K562 (cell line): Measurements from ENCODE around the gene GPR27. TPM values are rescaled to one million over a fixed set of nuclear protein-coding genes. Genes with fewer than 3 reads are reported as not detected.
A peak's percentile ranks its signal among the peaks of the same experiment; 100 is the strongest.

ENCODE experiments used
- ATAC-seq: fragments of 200-7000 bp; cut with Tn5 transposase; 3 replicates; pipeline ENCODE4 v1.9.1; 2020; ENCODE audit warnings: moderate library complexity
- BruUV-seq: library from RNA; stranded (reverse); fragments of 400-500 nt; replicated peaks from 2 replicates; lab custom pipeline; 2021; lab: Mats Ljungman, UMichigan
- CTCF ChIA-PET: fragments of 300-600 bp; formaldehyde crosslinking; extraction: SDS; loops from one replicate; lab custom pipeline; 2021; ENCODE audit warnings: low intra/inter-chr PET ratio; lab: Yijun Ruan, JAX
- POLR2A ChIA-PET: fragments of 300-600, 350-650 bp; sonication (Branson Sonifier 250); formaldehyde crosslinking; extraction: SDS; loops from one replicate; lab custom pipeline; 2021; ENCODE audit warnings: antibody characterized with exemption, inconsistent platforms; lab: Yijun Ruan, JAX
- DNase-seq, 4 experiments: peaks; one replicate each; pipeline versions ENCODE4 v3.0.0 to v3.0.0-alpha.2; 2011 to 2018; ENCODE audit warnings: low spot score in 3 of 4, mixed read lengths in 3 of 4; ENCODE audit errors: extremely low read depth in 1 of 4
- FAIRE-seq: peaks from 2 replicates; lab custom pipeline; 2011; peaks lifted over from hg19 to GRCh38; lab: Jason Lieb, UNC
- H2AFZ ChIP-seq: 2 replicates; pipeline ENCODE4 v1.6.0; 2011; ENCODE audit warnings: low read depth, low read length, control low read depth, inconsistent platforms
- H3K27ac ChIP-seq: fragments of 200-600 bp; 3 replicates; pipeline ENCODE4 v1.8.0; 2011; ENCODE audit warnings: low read depth, mild to moderate bottlenecking, control low read depth, inconsistent platforms, low read length, moderate library complexity, mixed read lengths; ENCODE audit errors: extremely low read depth
- H3K27me3 ChIP-seq, 2 experiments: fragments of 300-600 bp in 1 of 2; 2 replicates in 1 of 2; 3 replicates in 1 of 2; pipeline versions ENCODE4 v1.6.0 to v1.8.0; 2011; ENCODE audit warnings: inconsistent platforms in 2 of 2, low read length in 2 of 2, mild to moderate bottlenecking in 1 of 2, mixed read lengths in 1 of 2, moderate library complexity in 1 of 2; ENCODE audit not compliant: control insufficient read depth in 2 of 2, insufficient read depth in 2 of 2
- H3K36me3 ChIP-seq: fragments of 300-600 bp; 3 replicates; pipeline ENCODE4 v1.8.0; 2011; ENCODE audit warnings: mild to moderate bottlenecking, low read length, inconsistent platforms; ENCODE audit not compliant: control insufficient read depth, insufficient read depth
- H3K4me1 ChIP-seq, 2 experiments: fragments of 200-600 bp in 1 of 2; replicated peaks in 1 of 2; 2 replicates in 1 of 2; 3 replicates in 1 of 2; pipeline versions ENCODE4 v1.5.1 to v1.8.0; 2011; ENCODE audit warnings: inconsistent platforms in 2 of 2, low read length in 2 of 2, mild to moderate bottlenecking in 1 of 2, mixed read lengths in 1 of 2, moderate library complexity in 1 of 2; ENCODE audit not compliant: control insufficient read depth in 2 of 2, insufficient read depth in 2 of 2
- H3K4me2 ChIP-seq: 2 replicates; pipeline ENCODE4 v1.6.1; 2011; ENCODE audit warnings: low read length, control low read depth, inconsistent platforms, mixed read lengths; ENCODE audit not compliant: insufficient read depth
- H3K4me3 ChIP-seq: fragments of 200-600 bp; sonication (generic), shearing (Covaris generic); 2 replicates; pipeline ENCODE4 v1.5.1; 2016; ENCODE audit warnings: control low read depth, inconsistent platforms
- H3K79me2 ChIP-seq: fragments of 200-600 bp; 3 replicates; pipeline ENCODE4 v1.8.0; 2011; ENCODE audit warnings: low read length, inconsistent platforms; ENCODE audit not compliant: control insufficient read depth, insufficient read depth
- H3K9ac ChIP-seq, 2 experiments: 2 replicates each; pipeline versions ENCODE4 v1.6.0 to v1.6.1; 2011; ENCODE audit warnings: low read depth in 2 of 2, low read length in 2 of 2, control low read depth in 1 of 2, inconsistent platforms in 1 of 2, mild to moderate bottlenecking in 1 of 2, mixed read lengths in 1 of 2; ENCODE audit not compliant: insufficient read depth in 1 of 2
- H3K9me1 ChIP-seq: one replicate; pipeline ENCODE4 v1.6.0; 2011; ENCODE audit warnings: inconsistent platforms, mild to moderate bottlenecking, low read length, moderate library complexity; ENCODE audit not compliant: control insufficient read depth, insufficient read depth
- H3K9me3 ChIP-seq: replicated peaks from 2 replicates; pipeline ENCODE4 v1.5.1; 2011; ENCODE audit warnings: low read depth, low read length, inconsistent platforms; ENCODE audit not compliant: control insufficient read depth, insufficient read depth
- H4K20me1 ChIP-seq: replicated peaks from 2 replicates; pipeline ENCODE4 v1.6.1; 2011; ENCODE audit warnings: low read length, inconsistent platforms, mixed read lengths; ENCODE audit not compliant: control insufficient read depth, insufficient read depth
- BCOR ChIP-seq: fragments of 450-650 bp; IDR thresholded peaks from 2 replicates; pipeline ENCODE4 v1.6.1; 2016
- CBFA2T2 ChIP-seq: fragments of 450-650 bp; conservative IDR thresholded peaks from 2 replicates; pipeline ENCODE4 v1.6.1; 2017; ENCODE audit warnings: mild to moderate bottlenecking
- CTBP1 ChIP-seq: fragments of 450-650 bp; IDR thresholded peaks from 2 replicates; pipeline ENCODE4 v1.6.1; 2016; ENCODE audit warnings: borderline replicate concordance
- HDAC2 ChIP-seq: fragments of 450-650 bp; IDR thresholded peaks from 2 replicates; pipeline ENCODE4 v1.6.1; 2016; ENCODE audit warnings: mild to moderate bottlenecking
- KDM1A ChIP-seq, 2 experiments: fragments of 450-650 bp; IDR thresholded peaks; 2 replicates each; pipeline ENCODE4 v1.6.1; 2016; ENCODE audit warnings: mild to moderate bottlenecking in 2 of 2
- POU5F1 ChIP-seq: fragments of 150-350 bp; IDR thresholded peaks from 2 replicates; pipeline ENCODE4 v1.6.1; 2014; ENCODE audit warnings: borderline replicate concordance, low read length, low read depth, mild to moderate bottlenecking; ENCODE audit not compliant: partially characterized antibody
- RFX1 ChIP-seq: fragments of 450-650 bp; IDR thresholded peaks from 2 replicates; pipeline ENCODE4 v1.6.1; 2016; ENCODE audit warnings: mild to moderate bottlenecking, moderate library complexity
- RHOXF2B ChIP-seq: fragments of 250-450 bp; sonication (Bioruptor Pico); conservative IDR thresholded peaks from 2 replicates; pipeline ENCODE4 v1.5.1; 2021
- SRF ChIP-seq, 2 experiments: fragments of 250-450, 450-650 bp in 1 of 2; sonication (Bioruptor Pico) in 1 of 2; sonication (generic) in 1 of 2; formaldehyde crosslinking; IDR thresholded peaks; 2 replicates each; pipeline versions ENCODE4 v1.5.0 to v1.5.1; 2020 to 2022; ENCODE audit warnings: mild to moderate bottlenecking in 1 of 2, missing genetic modification reagents in 1 of 2
- ZFP36 ChIP-seq: fragments of 150-350 bp; IDR thresholded peaks from 2 replicates; pipeline ENCODE4 v1.6.1; 2018; ENCODE audit warnings: low read length, low read depth; ENCODE audit not compliant: partially characterized antibody
- ZNF140 ChIP-seq: fragments of 250-450 bp; sonication (Bioruptor Pico); IDR thresholded peaks from 2 replicates; pipeline ENCODE4 v1.8.0; 2021; ENCODE audit warnings: moderate library complexity, mild to moderate bottlenecking, inconsistent platforms
- ZNF384 ChIP-seq: IDR thresholded peaks from 2 replicates; pipeline ENCODE4 v1.6.1; 2012; ENCODE audit warnings: low read depth, low read length, improper control_type of control experiment
- ZNF707 ChIP-seq: fragments of 250-450 bp; sonication (Bioruptor Pico); conservative IDR thresholded peaks from 2 replicates; pipeline ENCODE4 v1.8.0; 2022; ENCODE audit warnings: inconsistent platforms, mild to moderate bottlenecking, moderate library complexity
- WGBS: fragments of 100-300 bp; shearing (Covaris generic); methylation state at CpG from one replicate; pipeline ENCODE4 v1.1.6; 2016; ENCODE audit warnings: low coverage, mixed read lengths; ENCODE audit not compliant: insufficient coverage; ENCODE audit errors: missing lambda C conversion rate; 5-methylcytosine and 5-hydroxymethylcytosine counted together
- in situ Hi-C: fragments of 300-500 bp; cut with MboI; formaldehyde crosslinking; loops from 4 replicates; pipeline ENCODE4 v1.15.0; 2018; ENCODE audit warnings: inconsistent platforms, mixed read lengths
- intact Hi-C: fragments of 100-400 bp; cut with micrococcal nuclease; formaldehyde crosslinking; loops from 2 replicates; pipeline ENCODE4 v1.14.2; 2022
- polyA plus RNA-seq, 8 experiments: library from polyadenylated mRNA; depleted of rRNA in 4 of 8; stranded (reverse) in 5 of 8; unstranded in 3 of 8; fragments of >200 nt; fragmentation: Nextera tagmentation in 2 of 8; fragmentation: Illumina TruSeq in 1 of 8; extraction: Ambion mirVana in 2 of 8; extraction: Trizol in 1 of 8; gene quantifications; 2 replicates each; pipeline versions ENCODE4 v1.2.1 to v1.2.3, GENCODE V29; 2011 to 2014; ENCODE audit warnings: inconsistent platforms in 1 of 8, missing spikeins in 1 of 8
- total RNA-seq, 7 experiments: library from RNA; depleted of rRNA in 6 of 7; stranded (reverse); fragments of >200 nt in 6 of 7; fragmentation: Illumina TruSeq in 2 of 7; extraction: Trizol in 2 of 7; gene quantifications; 2 replicates each; pipeline versions ENCODE4 v1.2.1 to v1.2.3, GENCODE V29; 2011 to 2021; ENCODE audit warnings: low replicate concordance in 1 of 7
- TF ChIP-seq, protein P1 (sequence below): fragments of 250-450 bp; sonication (Bioruptor Pico); IDR thresholded peaks from 2 replicates; pipeline ENCODE4 v1.8.0; 2022; ENCODE audit warnings: inconsistent platforms
- TF ChIP-seq, protein P2 (sequence below): fragments of 450-650 bp; IDR thresholded peaks from 2 replicates; pipeline ENCODE4 v1.6.1; 2018; ENCODE audit warnings: mild to moderate bottlenecking, low read depth; ENCODE audit not compliant: partially characterized antibody
- TF ChIP-seq, protein P3 (sequence below), 2 experiments: IDR thresholded peaks in 1 of 2; conservative IDR thresholded peaks in 1 of 2; 2 replicates each; pipeline ENCODE4 v1.6.1; 2016; ENCODE audit warnings: low read depth in 2 of 2, mild to moderate bottlenecking in 1 of 2, missing compliant biosample characterization in 1 of 2, missing genetic modification characterization in 1 of 2, moderate library complexity in 1 of 2

Gene GPR27
- total and polyA plus RNA-seq, 9 of the 15 experiments (the other 6 are each of a cell fraction or from before 2014, with no cell fraction given) = not detected

DNA sequence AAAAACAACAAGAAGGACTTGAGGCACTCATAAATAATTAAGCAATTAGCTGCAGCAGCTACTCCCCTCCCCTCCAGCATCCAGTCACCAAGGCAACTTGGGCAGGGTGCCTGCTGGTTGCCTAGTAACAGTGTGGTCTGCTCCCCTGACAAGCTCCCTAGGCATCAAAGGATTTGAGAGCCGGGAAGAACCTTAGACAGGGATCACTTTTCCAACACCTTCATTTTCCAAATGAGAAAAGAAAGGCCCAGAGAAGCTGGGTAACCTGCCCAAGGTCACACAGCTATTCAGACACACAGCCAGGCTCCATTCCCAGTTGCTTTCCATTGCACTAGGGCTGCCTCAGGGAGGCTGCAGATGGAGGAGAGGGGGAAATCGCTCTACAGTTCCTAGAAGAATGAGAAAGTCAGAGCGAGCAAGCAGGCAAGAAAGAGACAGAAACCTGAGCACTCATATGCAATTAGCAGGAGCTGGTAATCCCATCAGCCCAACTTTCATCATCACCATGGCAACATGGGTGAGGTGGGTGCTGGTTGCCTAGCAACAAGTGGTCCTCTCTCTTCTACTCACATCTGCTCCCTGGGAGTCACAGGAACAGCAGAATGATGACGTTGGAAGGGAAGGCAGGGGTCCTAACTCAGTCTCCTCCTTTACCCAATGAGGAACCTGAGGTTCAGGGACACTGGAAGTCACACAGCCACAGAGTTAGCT, 24.9 kb upstream of the GPR27 start:
- H3K9me3 ChIP-seq = no peaks in the 10 kb centered on the region
- H3K4me2 ChIP-seq = no peak overlapping the region
- ATAC-seq (no peak), DNase-seq (peak; percentile 30 to 65 (median 60)), FAIRE-seq (no peak)
- H3K4me1 ChIP-seq = peaks cover 0 to 11% of the 10 kb centered on the region in 2 experiments; a peak in 3 of 5 replicates
- no peak overlapping the region for H2AFZ ChIP-seq
- intact Hi-C loops = loop anchor here (2.0 kb wide), 1 partner anchor 130 kb away; no protein-coding TSS in a partner anchor
- H3K36me3 ChIP-seq = no peaks in the 10 kb centered on the region
- H4K20me1 ChIP-seq = no peaks in the 10 kb centered on the region
- H3K79me2 ChIP-seq = no peaks in the 10 kb centered on the region
- POLR2A ChIA-PET = interaction anchor here (0.6 kb wide), 1 partner anchor 124 kb away, joined by 3 read pairs; no protein-coding TSS in a partner anchor
- no peak overlapping the region for H3K9ac ChIP-seq
- no peak overlapping the region for H3K27ac ChIP-seq
- in situ Hi-C loops = no loop called here
- no TSS peak for BruUV-seq
- no peak overlapping the region for H3K4me3 ChIP-seq
- WGBS = 0% methylated on average over 4 of the region's 4 CpGs
- peaks cover 3 to 12% of the 10 kb centered on the region in 2 experiments; a peak in 2 of 5 replicates for H3K27me3 ChIP-seq
- H3K9me1 ChIP-seq = no peaks in the 10 kb centered on the region
- CTCF ChIA-PET = interaction anchor here (1.3 kb wide), 1 partner anchor 130 kb away, joined by 8 read pairs; no protein-coding TSS in a partner anchor
- peak; percentile 65 for TF ChIP-seq ZFP36
- no peak for TF ChIP-seq ZNF384
- TF ChIP-seq CTBP1 = peak; percentile 26; the same call in 1 of the 2 replicates
- TF ChIP-seq, protein P1, sequence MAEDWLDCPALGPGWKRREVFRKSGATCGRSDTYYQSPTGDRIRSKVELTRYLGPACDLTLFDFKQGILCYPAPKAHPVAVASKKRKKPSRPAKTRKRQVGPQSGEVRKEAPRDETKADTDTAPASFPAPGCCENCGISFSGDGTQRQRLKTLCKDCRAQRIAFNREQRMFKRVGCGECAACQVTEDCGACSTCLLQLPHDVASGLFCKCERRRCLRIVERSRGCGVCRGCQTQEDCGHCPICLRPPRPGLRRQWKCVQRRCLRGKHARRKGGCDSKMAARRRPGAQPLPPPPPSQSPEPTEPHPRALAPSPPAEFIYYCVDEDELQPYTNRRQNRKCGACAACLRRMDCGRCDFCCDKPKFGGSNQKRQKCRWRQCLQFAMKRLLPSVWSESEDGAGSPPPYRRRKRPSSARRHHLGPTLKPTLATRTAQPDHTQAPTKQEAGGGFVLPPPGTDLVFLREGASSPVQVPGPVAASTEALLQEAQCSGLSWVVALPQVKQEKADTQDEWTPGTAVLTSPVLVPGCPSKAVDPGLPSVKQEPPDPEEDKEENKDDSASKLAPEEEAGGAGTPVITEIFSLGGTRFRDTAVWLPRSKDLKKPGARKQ = no peak
- TF ChIP-seq ZNF140 (CRISPR knock-in tag) = no peak
- TF ChIP-seq, protein P2, sequence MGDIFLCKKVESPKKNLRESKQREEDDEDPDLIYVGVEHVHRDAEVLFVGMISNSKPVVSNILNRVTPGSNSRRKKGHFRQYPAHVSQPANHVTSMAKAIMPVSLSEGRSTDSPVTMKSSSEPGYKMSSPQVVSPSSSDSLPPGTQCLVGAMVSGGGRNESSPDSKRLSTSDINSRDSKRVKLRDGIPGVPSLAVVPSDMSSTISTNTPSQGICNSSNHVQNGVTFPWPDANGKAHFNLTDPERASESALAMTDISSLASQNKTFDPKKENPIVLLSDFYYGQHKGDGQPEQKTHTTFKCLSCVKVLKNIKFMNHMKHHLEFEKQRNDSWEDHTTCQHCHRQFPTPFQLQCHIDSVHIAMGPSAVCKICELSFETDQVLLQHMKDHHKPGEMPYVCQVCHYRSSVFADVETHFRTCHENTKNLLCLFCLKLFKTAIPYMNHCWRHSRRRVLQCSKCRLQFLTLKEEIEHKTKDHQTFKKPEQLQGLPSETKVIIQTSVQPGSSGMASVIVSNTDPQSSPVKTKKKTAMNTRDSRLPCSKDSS = no peak
- TF ChIP-seq, protein P3, sequence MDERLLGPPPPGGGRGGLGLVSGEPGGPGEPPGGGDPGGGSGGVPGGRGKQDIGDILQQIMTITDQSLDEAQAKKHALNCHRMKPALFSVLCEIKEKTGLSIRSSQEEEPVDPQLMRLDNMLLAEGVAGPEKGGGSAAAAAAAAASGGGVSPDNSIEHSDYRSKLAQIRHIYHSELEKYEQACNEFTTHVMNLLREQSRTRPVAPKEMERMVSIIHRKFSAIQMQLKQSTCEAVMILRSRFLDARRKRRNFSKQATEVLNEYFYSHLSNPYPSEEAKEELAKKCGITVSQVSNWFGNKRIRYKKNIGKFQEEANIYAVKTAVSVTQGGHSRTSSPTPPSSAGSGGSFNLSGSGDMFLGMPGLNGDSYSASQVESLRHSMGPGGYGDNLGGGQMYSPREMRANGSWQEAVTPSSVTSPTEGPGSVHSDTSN (CRISPR knock-in tag; IDR thresholded peaks at IDR 0.05; ENCODE audit: low read depth) = no peak
- TF ChIP-seq, protein P3 (tag; conservative IDR thresholded peaks at IDR 0.05; ENCODE audit: low read depth) = no peak
- no peak for TF ChIP-seq RHOXF2B
- peak; percentile 97 for TF ChIP-seq RFX1
- peak; percentile 27 to 61; a peak in 2 of 4 replicates for TF ChIP-seq KDM1A (IDR thresholded peaks at IDR 0.05)
- peak; percentile 43; the same call in 1 of the 2 replicates for TF ChIP-seq HDAC2
- TF ChIP-seq SRF (CRISPR knock-in tag; IDR thresholded peaks at IDR 0.05) = no peak
- no peak for TF ChIP-seq POU5F1
- 0 out of 2 replicates have a peak, but pooled peaks have one; percentile 29 for TF ChIP-seq BCOR
- TF ChIP-seq ZNF707 (CRISPR knock-in tag) = no peak
- TF ChIP-seq CBFA2T2 = no peak
